Fibroblast of pulmonary artery (primary cell): ENCODE measurements around the gene WTIP.

ENCODE experiments used
- DNase-seq: peaks from one replicate; pipeline ENCODE4 v3.0.0-alpha.2; 2010; ENCODE audit warnings: low read depth
- H3K4me3 ChIP-seq: replicated peaks from 2 replicates; pipeline ENCODE4 v1.5.1; 2011; ENCODE audit warnings: low read depth, mild to moderate bottlenecking, control low read depth, low read length, moderate library complexity
- TF ChIP-seq, protein P1 (sequence below): IDR thresholded peaks from 2 replicates; pipeline ENCODE4 v1.5.1; 2011; ENCODE audit warnings: mild to moderate bottlenecking, control low read depth, low read length, inconsistent platforms; ENCODE audit errors: missing control alignments

Gene WTIP

DNA sequence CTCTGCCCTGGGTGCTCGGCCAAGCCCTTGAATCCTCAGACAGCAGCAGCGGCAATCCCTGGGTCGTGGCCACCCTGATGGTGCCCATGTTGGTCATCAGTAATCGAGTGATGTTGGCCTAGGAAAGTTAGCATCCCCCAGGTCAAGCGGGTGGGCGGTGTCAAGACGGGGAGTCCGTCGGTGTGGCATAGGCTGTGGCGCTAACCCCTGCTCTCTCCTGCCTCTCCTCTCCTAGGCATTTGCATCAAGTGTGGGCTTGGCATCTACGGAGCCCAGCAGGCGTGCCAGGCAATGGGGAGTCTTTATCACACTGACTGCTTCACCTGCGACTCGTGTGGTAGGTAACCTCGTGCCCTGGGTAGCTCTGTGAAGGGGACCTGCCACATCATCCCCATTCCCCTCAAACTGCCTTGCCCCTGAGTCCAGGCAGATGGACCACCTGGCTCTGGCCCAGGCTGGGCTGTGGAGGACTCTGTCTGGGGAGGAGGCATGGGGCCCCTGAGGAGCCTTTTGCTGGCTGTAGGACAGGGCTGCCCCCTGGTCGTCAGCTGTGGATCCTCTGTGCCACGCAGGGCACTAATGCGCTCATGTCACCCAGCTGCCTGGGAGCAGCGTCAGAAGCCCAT is 8.7 kb downstream of the WTIP start:
- TF ChIP-seq, protein P1, sequence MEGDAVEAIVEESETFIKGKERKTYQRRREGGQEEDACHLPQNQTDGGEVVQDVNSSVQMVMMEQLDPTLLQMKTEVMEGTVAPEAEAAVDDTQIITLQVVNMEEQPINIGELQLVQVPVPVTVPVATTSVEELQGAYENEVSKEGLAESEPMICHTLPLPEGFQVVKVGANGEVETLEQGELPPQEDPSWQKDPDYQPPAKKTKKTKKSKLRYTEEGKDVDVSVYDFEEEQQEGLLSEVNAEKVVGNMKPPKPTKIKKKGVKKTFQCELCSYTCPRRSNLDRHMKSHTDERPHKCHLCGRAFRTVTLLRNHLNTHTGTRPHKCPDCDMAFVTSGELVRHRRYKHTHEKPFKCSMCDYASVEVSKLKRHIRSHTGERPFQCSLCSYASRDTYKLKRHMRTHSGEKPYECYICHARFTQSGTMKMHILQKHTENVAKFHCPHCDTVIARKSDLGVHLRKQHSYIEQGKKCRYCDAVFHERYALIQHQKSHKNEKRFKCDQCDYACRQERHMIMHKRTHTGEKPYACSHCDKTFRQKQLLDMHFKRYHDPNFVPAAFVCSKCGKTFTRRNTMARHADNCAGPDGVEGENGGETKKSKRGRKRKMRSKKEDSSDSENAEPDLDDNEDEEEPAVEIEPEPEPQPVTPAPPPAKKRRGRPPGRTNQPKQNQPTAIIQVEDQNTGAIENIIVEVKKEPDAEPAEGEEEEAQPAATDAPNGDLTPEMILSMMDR, result no peak
- H3K4me3 ChIP-seq, result no peak overlapping the region
- no peak for DNase-seq

DNA sequence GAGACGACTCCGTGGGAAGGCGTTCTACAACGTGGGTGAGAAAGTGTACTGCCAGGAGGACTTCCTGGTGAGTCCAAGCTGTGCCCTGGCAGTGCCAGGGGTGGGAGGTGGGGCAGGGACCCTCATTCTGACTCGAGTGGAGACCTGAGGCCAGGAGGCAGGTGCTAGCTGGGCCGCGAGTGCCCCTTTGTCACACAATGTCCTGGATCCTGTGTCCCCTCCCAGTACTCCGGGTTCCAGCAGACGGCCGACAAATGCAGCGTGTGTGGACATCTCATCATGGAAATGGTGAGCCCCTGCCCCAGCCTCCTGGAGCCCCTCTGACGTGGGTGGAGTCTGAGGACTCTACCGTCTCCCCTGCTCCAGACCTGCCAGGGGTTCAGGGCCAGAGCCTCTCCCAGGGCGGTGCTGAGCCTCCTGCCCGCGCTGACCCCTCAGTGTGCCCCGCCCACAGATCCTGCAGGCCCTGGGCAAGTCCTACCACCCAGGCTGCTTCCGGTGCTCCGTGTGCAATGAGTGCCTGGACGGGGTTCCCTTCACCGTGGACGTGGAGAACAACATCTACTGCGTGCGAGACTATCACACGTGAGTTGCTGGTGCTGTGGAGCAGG is 11.6 kb downstream of the WTIP start:
- TF ChIP-seq, protein P1, result no peak

DNA sequence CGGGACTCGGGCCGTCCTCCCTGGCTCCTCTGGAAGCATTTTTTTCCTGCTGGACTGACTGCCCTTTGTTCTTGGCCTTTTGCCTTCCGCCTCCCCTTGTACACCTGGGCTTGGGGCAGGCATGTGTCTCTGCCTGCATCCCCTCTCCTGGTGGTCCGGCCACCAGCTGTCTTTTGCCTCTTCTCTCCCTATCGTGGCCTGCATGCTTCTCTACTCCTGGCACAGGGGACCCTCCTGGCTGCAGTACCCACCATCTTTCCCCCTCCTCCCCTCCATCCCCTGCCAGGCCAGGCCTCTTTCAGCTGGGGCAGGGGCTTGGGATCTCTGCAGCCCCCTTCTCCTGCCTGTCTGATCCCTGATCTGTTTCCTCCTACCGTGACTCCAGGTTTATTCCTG is 12.1 kb downstream of the WTIP start:
- TF ChIP-seq, protein P1, result no peak
- no peak for DNase-seq
- H3K4me3 ChIP-seq, result no peak overlapping the region

More for the DNA sequence above, 11.6 kb downstream of the WTIP start:
- no peak overlapping the region for H3K4me3 ChIP-seq
- no peak for DNase-seq

DNA sequence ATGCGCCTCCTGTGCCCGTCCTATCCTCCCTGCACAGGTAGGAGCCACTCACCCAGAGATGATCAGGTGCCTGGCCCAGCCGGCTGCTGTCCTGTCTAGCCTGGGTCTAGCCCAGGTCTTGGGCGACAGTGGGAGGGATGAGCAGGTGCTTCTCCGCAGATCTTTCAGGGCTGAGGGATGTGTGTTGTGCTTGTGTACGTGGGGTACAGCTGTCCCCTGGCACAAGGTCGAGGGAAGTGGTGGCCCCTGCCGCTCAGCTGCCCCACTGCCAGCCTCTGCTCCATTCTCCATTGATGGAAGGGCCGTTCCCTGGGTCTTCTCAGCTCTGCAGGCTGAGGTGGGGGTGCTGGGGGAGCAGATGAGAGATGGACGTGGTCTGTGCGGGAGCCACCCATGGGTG is 13.0 kb downstream of the WTIP start:
- H3K4me3 ChIP-seq, result no peak overlapping the region
- TF ChIP-seq, protein P1, result no peak

DNA sequence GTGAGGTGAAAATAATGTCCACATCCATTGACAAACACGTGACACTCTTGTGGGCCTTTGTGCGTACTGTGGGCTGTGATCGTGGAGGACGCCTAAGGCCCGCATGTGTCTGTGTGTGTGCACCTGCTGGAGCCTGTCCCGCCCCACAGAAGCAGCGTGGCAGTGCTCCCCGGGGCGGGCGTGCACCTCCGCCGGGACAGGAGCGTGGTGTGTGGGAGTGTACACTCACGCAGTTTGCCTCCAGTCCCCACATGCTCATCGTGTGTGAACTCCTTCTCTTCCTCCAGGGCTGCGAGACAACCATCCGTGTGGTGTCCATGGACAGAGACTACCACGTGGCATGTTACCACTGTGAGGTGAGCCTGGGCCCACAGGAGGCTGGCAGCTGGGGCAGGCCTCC is 13.9 kb downstream of the WTIP start:
- no peak for DNase-seq

More for the DNA sequence above, 13.0 kb downstream of the WTIP start:
- DNase-seq, result no peak

DNA sequence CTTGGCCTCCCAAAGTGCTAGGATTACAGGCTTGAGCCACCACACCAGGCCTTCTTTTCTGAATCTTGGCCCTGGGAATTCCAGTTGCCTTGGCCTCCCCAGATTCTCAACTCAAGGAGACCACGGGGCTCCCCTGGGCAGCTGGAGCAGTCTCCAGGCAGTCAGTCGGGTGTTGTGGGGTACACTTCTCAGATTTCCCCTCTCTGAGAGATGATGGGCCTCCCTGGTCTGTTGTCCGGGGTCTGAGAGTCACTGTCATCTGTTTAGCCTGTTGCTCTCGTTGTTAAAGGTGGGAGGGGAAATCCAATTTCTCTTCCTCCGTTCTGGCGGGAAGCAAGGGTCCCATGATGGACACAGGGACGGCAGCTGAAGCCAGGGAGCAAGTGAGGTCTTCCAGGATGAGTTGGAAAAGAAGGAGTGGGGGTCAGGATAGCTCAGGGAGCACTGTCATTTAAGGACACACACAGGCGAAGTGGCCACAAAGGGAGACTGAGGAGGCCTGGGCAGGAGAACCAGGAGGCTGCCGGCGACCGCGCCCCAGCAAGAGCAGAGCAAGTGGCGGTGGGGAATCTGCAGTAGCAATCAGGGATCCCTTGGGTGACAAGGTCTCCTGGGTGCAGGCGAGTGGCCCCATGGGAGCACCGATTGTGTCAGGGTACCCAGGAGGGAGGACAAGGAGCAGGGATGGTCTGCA is 15.7 kb downstream of the WTIP start:
- no peak overlapping the region for H3K4me3 ChIP-seq
- TF ChIP-seq, protein P1, result no peak
- DNase-seq, result no peak

More for the DNA sequence above, 13.9 kb downstream of the WTIP start:
- TF ChIP-seq, protein P1, result no peak
- no peak overlapping the region for H3K4me3 ChIP-seq
